Upper lobe of left lung (tissue), 4 donors: ENCODE results near the gene PTGIR.

Experiments
- CTCF ChIP-seq, 6 experiments: fragments of 450-650 bp in 4 of 6; fragments of 200-600 bp in 2 of 6; sonication (generic) in 2 of 6; IDR thresholded peaks; one replicate each; pipeline ENCODE4 v1.5.1; 2016 to 2019; ENCODE audit warnings: antibody characterized with exemption in 6 of 6
- EP300 ChIP-seq, 4 donors: sonication (generic); formaldehyde crosslinking; IDR thresholded peaks; one replicate each; pipeline ENCODE4 v1.5.1; 2017; ENCODE audit warnings: antibody characterized with exemption in 4 of 4, control low read depth in 2 of 4
- POLR2A ChIP-seq, 4 donors: fragments of 450-650 bp; IDR thresholded peaks; one replicate each; pipeline ENCODE4 v1.5.1; 2016 to 2017; ENCODE audit warnings: antibody characterized with exemption in 4 of 4, mild to moderate bottlenecking in 2 of 4
- POLR2AphosphoS5 ChIP-seq, 2 donors: sonication (generic); formaldehyde crosslinking; IDR thresholded peaks; one replicate each; pipeline ENCODE4 v1.5.1; 2017; ENCODE audit warnings: antibody characterized with exemption in 2 of 2

GRCh38 chr19:46620716-46621115, 4.2 kb downstream of the PTGIR start:
- TF ChIP-seq CTCF (IDR thresholded peaks at IDR 0.05) (no peak), EP300 (IDR thresholded peaks at IDR 0.05) (no peak), POLR2A (IDR thresholded peaks at IDR 0.05) (no peak), POLR2AphosphoS5 (IDR thresholded peaks at IDR 0.05) (no peak)
